HG03439 (cell line): ENCODE results near the gene POLG2.
"Not testable (repeated sequence)": the region's sequence is repeated elsewhere in the genome, so short reads cannot be mapped to it uniquely, and the experiment has no call there.

Source experiments
- ATAC-seq: cut with Tn5 transposase; IDR thresholded peaks from one replicate; pipeline ENCODE4 v1.9.1; 2021; ENCODE audit warnings: mild to moderate bottlenecking, moderate library complexity; ENCODE audit not compliant: unreplicated experiment

The POLG2 gene

DNA sequence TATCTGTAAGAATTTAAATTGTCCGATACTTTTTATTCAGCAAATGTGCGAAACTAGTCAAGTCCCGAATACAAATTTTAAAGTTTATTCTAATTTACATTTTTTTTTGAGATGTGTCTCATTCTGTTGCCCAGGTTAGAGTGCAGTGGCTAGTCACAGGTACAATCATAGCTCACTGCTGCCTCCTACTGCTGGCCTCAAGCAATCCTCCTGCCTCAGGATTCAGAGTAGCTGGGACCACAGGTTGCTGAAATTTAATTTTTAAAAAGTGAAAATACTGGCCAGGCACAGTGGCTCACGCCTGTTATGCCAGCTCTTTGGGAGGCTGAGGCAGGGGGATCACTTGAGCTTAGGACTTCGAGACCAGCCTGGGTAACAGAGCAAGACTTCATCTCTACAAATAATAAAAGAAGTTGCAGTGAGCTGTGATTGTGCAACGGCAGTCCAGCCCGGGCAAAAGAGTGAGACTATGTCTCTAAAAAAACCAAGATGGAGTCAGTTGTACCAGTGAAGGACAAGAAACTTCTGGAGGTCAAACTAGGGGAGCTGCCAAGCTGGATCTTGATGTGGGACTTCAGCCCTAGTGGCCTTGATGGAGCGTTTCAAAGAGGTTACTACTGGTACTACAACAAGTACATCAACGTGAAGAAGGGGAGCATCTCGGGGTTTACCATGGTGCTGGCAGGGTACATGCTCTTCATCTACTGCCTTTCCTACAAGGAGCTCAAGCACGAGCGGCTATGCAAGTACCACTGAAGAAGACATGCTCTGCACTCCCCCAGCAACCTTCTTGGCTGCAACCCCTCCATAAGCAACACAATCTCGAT lies 5.6 kb downstream of the POLG2 start:
- ATAC-seq = no peak

DNA sequence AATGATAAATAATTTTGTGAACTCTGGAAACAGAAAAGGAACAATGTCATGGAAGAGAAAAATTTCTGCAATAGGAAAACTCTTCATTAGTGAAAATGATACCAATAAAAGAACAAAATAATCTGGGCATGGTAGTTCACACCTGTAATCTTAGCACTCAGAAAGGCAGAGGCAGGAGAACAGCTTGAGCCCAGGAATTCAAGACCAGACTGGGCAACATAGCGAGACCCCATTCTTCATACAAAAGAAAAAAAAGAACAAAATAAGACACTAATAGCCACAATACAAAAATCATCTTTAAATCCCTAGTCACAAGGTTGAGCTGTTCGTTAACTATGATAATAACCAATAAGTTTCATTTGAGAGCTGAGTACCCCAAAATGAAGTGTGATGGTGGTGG lies 8.6 kb downstream of the POLG2 start:
- ATAC-seq = no peak

DNA sequence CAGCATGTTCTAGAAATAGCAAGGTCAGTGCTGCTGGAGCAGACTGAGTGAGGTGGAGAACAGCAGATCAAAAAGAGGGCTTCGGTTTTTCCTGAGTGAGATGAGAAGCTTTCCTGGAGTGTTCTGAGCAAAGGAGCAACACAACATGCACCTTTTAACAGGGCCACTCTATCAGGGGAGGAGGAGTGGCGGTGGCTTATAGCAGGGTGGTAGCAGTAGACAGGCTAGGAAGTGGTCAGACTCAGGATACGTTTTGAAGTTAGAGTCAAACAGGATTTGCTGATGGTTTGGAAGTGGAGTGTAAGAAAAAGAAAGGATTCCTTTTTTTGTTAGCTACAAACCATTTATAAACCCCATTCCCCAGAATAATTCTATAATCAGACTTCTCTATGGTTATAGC lies 12.5 kb downstream of the POLG2 start:
- no peak for ATAC-seq

- ATAC-seq = no peak
Measured at GRCh38 chr17:64480951-64481350, 15.9 kb downstream of the POLG2 start.

DNA sequence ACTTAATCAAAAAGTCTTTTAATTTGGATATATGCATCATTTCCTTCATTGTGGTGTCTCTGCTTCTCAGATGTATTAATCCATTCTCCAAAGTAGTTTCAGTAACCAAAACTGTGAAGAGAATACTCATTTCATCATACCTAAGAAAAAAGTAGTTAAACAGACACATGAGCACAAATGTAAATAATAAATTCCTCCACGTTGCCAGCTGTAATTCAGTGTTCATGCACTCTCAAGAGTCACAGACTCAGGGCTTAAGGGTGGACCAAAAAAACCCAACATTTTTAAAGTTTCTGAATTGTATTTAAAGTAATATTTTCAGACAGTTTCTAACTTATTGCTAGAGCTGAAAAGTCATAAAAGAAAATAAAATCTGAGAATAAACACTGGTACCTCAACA lies 19.0 kb downstream of the POLG2 start:
- ATAC-seq = no peak

DNA sequence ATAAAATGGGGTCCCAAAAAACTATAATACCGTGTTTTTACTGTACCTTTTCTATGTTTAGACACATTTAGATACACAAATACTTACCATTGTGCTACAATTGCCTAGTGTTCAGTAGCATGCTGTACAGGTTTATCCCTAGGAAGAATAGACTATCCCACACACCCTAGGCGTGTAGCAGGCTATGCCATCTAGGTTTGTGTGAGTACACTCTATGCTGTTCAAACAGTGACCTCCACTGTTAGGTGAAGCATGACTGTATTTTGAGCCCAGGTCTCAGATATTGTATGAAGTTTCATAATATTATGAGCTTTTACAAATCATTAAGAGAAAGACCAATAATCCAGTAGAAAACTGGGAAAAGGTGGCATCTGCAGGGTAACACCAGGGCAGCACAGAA lies 24.3 kb downstream of the POLG2 start:
- ATAC-seq = no peak

- ATAC-seq = no peak
Measured at GRCh38 chr17:64471440-64471839, 25.4 kb downstream of the POLG2 start.

- no peak for ATAC-seq
Measured at GRCh38 chr17:64470625-64471024, 26.2 kb downstream of the POLG2 start.

- ATAC-seq = not testable (repeated sequence)
Measured at GRCh38 chr17:64466834-64467233, 30.0 kb downstream of the POLG2 start.

DNA sequence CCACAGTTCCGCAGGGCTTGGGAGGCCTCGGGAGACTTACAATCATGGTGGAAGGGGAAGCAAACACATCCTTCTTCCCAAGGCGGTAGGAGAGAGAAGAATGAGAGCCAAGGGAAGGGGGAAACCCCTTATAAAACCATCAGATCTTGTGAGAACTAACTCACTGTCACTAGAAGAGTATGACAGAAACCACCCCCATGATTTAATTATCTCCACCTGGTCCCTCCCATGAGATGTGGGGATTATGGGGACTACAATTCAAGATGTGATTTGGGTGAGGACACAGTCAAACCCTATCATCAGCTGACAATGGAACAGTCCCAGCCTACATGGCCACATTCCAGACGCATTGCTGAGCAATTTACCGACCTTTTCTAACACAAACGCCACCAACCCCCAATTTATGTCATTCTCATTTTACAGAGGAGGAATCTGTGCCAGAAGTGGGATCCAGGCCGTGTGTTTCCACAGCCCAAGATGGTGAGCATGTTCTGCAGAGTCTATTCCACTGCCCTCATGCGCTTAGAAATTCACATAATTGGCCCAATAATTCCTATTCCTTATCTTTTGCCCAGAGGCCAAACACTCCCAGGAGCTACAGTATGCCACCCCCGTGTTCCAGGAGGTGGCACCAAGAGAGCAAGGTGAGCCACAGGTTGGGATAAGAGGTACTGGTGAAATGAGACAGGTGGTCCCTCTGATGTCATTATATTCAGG lies 30.7 kb downstream of the POLG2 start:
- ATAC-seq = no peak

DNA sequence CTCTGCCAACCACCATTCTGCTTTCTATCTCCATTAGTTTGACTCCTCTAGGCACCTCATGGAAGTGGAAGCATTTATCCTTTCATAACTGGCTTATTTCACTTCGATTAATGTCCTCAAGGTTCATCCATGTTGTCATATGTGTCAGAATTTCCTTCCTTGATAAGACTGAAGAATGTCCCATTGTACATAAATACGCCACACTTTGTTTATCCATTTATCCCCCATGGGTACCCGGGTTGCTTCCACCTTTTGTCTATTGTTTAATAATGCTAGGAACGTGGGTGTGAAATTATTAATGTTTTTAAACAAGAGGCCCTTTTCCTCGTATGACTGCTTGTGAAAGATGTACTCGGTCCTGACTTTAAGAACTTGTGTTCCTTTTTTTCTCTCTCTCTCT lies 35.1 kb downstream of the POLG2 start:
- ATAC-seq = no peak

- ATAC-seq = no peak
Measured at GRCh38 chr17:64460955-64461354, 35.9 kb downstream of the POLG2 start.

GRCh38 chr17:64459818-64460217 lies 37.0 kb downstream of the POLG2 start:
- ATAC-seq = not testable (repeated sequence)

DNA sequence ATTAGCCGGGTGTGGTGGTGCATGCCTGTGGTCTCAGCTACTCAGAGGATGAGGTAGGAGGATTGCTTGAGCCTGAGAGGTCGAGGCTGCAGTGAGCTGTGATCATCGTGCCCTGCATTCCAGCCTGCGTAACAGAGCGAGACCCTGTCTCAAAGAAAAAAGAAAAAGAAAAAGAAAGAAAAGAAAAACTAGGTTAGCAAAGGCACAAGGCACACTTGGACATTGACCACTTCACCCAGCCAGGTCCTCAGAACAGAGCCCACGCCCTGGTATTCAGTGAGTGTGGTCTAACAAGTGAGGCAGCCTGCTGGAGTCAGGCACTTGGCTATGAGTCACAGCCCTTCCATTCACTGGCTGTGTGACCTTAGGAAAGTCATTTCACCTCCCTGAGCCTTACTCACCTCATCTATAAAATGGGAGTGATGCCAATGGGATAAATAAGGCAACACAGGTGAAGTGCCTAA lies 37.5 kb downstream of the POLG2 start:
- no peak for ATAC-seq

DNA sequence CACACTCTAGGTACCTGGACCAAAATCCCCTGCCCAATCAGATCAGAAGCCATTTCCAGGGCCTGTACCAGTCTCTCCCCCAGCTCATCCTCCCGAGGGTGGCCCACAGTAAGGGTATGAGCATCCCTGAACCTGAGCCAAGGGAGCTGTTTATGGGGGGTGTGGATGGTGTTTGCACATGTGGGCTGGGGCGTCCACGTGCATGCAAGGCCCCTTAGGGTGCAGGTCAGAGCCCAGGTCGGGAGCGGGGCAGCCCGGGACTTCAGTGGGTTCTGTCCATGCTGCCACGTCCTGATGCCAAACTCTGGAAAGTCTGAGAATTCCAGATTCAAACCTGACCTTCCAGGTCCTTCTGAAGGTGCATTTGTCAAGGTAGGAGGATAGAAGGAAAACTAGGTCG lies 38.1 kb downstream of the POLG2 start:
- no peak for ATAC-seq

DNA sequence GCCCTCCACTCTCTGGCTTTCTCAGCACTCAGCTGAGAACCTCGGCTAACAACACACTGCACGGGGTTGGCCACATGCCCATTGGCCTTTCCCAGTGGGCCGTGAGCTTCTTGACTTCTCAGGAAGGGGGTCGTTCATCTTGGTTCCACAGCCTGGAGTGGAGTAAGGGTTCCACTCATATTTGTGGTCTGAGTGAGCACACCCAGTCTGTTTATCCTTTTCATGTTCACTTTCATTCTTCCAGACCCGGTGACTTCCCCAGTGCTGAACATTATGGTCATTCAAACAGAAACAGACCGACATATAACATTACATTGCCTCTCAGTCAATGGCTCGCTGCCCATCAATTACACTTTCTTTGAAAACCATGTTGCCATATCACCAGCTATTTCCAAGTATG lies 39.7 kb downstream of the POLG2 start:
- ATAC-seq = no peak

DNA sequence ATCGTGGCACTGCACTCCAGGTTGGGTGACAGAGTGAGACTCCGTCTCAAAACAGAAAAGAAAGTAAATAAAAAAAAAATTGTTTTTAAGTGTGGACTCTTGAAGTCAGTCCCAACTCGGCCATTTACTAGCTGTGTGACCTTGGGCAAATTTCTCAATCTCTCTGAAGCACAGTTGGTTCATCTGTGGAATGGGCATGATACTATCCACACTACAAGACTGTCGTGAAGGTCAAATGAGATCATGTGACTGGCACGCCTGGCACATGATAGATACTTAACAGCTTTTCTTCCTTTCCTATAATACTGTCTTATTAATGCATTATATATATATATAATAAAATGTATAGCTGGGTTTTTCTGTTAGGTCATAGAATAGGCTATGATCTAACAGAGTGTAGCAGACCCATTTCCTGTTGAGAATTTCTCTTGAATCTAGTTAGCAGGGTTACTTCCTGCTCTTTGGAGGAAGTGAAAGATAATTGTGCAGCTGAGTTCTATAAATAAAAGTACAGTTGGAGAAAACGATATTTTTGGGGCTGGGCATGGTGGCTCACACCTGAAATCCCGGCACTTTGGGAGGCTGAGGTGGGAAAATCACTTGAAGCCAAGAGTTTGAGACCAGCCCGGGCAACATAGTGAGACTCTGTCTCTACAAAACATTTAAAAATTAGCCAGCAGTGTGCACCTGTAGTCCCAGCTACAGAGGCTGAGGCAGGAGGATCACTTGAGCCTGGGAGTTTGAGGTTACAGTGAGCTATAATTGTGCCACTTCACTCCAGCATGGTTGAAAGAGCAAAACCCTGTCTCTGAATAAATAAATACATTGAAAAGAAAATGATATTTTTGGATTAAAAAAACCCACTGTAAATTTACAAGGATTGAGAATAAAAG lies 40.6 kb downstream of the POLG2 start:
- ATAC-seq = no peak

DNA sequence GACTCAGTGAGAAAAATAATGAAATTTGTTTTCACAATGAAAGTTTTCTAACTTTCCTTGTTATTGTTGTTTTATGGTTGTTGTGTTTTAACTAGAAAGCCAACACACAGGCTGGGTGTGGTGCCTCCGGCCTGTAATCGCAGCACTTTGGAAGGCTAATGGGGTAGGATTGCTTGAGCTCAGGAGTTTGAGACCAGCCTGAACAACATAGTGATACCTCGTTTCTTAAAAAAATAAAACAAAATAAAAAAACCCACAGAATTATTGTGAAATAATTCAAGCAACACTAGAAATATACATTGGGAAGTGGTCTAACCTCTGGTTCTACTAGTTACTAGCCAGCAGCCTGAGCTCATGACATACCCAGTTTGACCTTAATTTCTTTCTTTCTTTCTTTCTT lies 47.3 kb downstream of the POLG2 start:
- ATAC-seq = no peak

GRCh38 chr17:64448665-64449512 lies 48.0 kb downstream of the POLG2 start, which contains the start of gene MILR1:
Gene MILR1 (plus strand): TSS chr17:64449115. CDS start chr17:64449169, 54 bp downstream.
- no peak for ATAC-seq

GRCh38 chr17:64447526-64447925 lies 49.3 kb downstream of the POLG2 start:
- no peak for ATAC-seq
